Upper lobe of right lung (tissue), 1 donor: ENCODE results near the gene ELFN2. TPM values are rescaled to one million over a fixed set of nuclear protein-coding genes. Genes with fewer than 3 reads are reported as not detected.

ENCODE experiments used
- ATAC-seq: fragments of 200-7000 bp; cut with Tn5 transposase; one replicate; pipeline ENCODE4 v1.9.1; 2020; ENCODE audit warnings: mild to moderate bottlenecking, moderate library complexity
- DNase-seq: peaks from one replicate; pipeline ENCODE4 v3.0.0-alpha.2; 2020
- H3K27ac ChIP-seq: fragments of 200-600 bp; one replicate; pipeline ENCODE4 v1.8.0; 2022
- H3K27me3 ChIP-seq: fragments of 200-600 bp; one replicate; pipeline ENCODE4 v1.8.0; 2022; ENCODE audit warnings: mild to moderate bottlenecking
- H3K36me3 ChIP-seq: fragments of 200-600 bp; one replicate; pipeline ENCODE4 v1.8.0; 2022
- H3K4me1 ChIP-seq: fragments of 200-600 bp; one replicate; pipeline ENCODE4 v1.8.0; 2022
- H3K4me3 ChIP-seq: fragments of 200-600 bp; one replicate; pipeline ENCODE4 v1.8.0; 2022; ENCODE audit warnings: mild to moderate bottlenecking
- H3K9me3 ChIP-seq: fragments of 200-600 bp; one replicate; pipeline ENCODE4 v1.8.0; 2022
- CTCF ChIP-seq: fragments of 200-600 bp; IDR thresholded peaks from one replicate; pipeline ENCODE4 v1.8.0; 2022; ENCODE audit warnings: antibody characterized with exemption
- intact Hi-C: fragments of 100-400 bp; cut with DNase I; formaldehyde crosslinking; loops from one replicate; pipeline ENCODE4 v1.11.0; 2022
- total RNA-seq: library from RNA; stranded (reverse); fragmentation: NEBNext Ultra II Directional; extraction: Animal tissue kit (Norgen Biotek cat#: 25700); gene quantifications from one replicate; pipeline ENCODE4 v1.2.1, GENCODE V29; 2021
- donor health status: DM: no; HTN: yes; CAD: no; lungs with severe emphysema.

Gene ELFN2
- total RNA-seq, 1 donor from 2014 or later = 0.72 TPM

- intact Hi-C loops = no loop called here
- DNase-seq (no peak), ATAC-seq (no peak)
These were observed 63.9 kb downstream of the ELFN2 start for GRCh38 chr22:37363261-37363992.

GRCh38 chr22:37362621-37363020 is 64.7 kb downstream of the ELFN2 start:
- Histone ChIP-seq H3K9me3 (no peaks in the 10 kb centered on the region), H3K27me3 (no peaks in the 10 kb centered on the region), H3K27ac (no peak overlapping the region), H3K4me3 (no peak overlapping the region), H3K4me1 (peaks cover 4% of the 10 kb centered on the region), H3K36me3 (no peaks in the 10 kb centered on the region)
- intact Hi-C loops = no loop called here
- no peak for DNase-seq
- ATAC-seq = no peak
- no peak for TF ChIP-seq CTCF

More at GRCh38 chr22:37363261-37363992, 63.9 kb downstream of the ELFN2 start:
- H3K4me3 ChIP-seq = no peak overlapping the region
- no peak for TF ChIP-seq CTCF
- H3K4me1 ChIP-seq = peaks cover 4% of the 10 kb centered on the region
- H3K9me3 ChIP-seq = no peaks in the 10 kb centered on the region
- no peaks in the 10 kb centered on the region for H3K27me3 ChIP-seq
- no peaks in the 10 kb centered on the region for H3K36me3 ChIP-seq
- no peak overlapping the region for H3K27ac ChIP-seq

- no peak for TF ChIP-seq CTCF
- H3K4me3 ChIP-seq = no peak overlapping the region
- ATAC-seq = no peak
- intact Hi-C loops = no loop called here
- H3K27me3 ChIP-seq = peaks cover 5% of the 10 kb centered on the region
- H3K4me1 ChIP-seq = no peaks in the 10 kb centered on the region
- no peaks in the 10 kb centered on the region for H3K36me3 ChIP-seq
- H3K9me3 ChIP-seq = no peaks in the 10 kb centered on the region
- no peak for DNase-seq
- H3K27ac ChIP-seq = no peak overlapping the region
These were observed 68.4 kb downstream of the ELFN2 start for GRCh38 chr22:37358917-37359316.

- no peak for DNase-seq
- Histone ChIP-seq H3K9me3 (no peaks in the 10 kb centered on the region), H3K36me3 (no peaks in the 10 kb centered on the region), H3K27ac (no peak overlapping the region), H3K27me3 (peaks cover 5% of the 10 kb centered on the region), H3K4me1 (no peaks in the 10 kb centered on the region), H3K4me3 (no peak overlapping the region)
- ATAC-seq = no peak
- intact Hi-C loops = no loop called here
- no peak for TF ChIP-seq CTCF
These were observed 68.9 kb downstream of the ELFN2 start for GRCh38 chr22:37358386-37358785.

GRCh38 chr22:37357446-37358075 is 69.7 kb downstream of the ELFN2 start:
- H3K27me3 ChIP-seq = peaks cover 5% of the 10 kb centered on the region
- H3K4me1 ChIP-seq = no peaks in the 10 kb centered on the region
- ATAC-seq (no peak), DNase-seq (no peak)
- H3K36me3 ChIP-seq = no peaks in the 10 kb centered on the region
- no peak overlapping the region for H3K27ac ChIP-seq
- intact Hi-C loops = no loop called here
- TF ChIP-seq CTCF = no peak
- H3K4me3 ChIP-seq = no peak overlapping the region
- no peaks in the 10 kb centered on the region for H3K9me3 ChIP-seq
